Right lobe of liver (tissue), 4 donors: ENCODE data around the gene DLK2.

Experiments used
- POLR2A ChIP-seq: fragments of 450-650 bp; IDR thresholded peaks from one replicate; pipeline ENCODE4 v1.6.1; 2017; ENCODE audit warnings: antibody characterized with exemption, mild to moderate bottlenecking
- TF ChIP-seq, protein P1 (sequence below), 4 donors: fragments of 200-600 bp in 3 of 4; fragments of 450-650 bp in 1 of 4; IDR thresholded peaks; one replicate each; pipeline versions ENCODE4 v1.5.1 to v1.8.0; 2016 to 2022; ENCODE audit warnings: antibody characterized with exemption in 4 of 4, mild to moderate bottlenecking in 2 of 4
- donor health status: DM: no; HTN: no; CAD: no.
- donor health status: DM: no; HTN: no; CAD: no.
- donor health status: DM: no; HTN: yes; CAD: no.

DNA sequence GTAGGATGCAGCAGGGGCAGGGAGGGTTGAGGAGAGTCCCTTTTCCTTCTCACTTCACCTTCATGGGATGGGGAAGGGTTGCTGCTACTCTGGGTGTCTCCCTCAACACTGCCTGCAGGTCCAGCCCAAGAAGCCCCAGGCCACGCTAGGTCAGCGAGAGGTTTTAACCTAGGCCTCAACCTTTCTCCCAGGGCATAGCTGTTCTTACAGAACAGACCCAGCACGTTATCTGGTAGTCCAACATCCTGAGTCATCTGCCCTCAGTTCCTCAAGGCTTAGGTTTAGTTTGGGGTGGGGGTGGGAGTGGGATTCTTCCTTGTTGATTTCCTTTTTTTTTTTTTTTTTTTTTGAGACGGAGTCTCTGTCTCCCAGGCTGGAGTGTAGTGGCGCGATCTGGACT lies 39.0 kb upstream of the DLK2 start:
- TF ChIP-seq, protein P1, sequence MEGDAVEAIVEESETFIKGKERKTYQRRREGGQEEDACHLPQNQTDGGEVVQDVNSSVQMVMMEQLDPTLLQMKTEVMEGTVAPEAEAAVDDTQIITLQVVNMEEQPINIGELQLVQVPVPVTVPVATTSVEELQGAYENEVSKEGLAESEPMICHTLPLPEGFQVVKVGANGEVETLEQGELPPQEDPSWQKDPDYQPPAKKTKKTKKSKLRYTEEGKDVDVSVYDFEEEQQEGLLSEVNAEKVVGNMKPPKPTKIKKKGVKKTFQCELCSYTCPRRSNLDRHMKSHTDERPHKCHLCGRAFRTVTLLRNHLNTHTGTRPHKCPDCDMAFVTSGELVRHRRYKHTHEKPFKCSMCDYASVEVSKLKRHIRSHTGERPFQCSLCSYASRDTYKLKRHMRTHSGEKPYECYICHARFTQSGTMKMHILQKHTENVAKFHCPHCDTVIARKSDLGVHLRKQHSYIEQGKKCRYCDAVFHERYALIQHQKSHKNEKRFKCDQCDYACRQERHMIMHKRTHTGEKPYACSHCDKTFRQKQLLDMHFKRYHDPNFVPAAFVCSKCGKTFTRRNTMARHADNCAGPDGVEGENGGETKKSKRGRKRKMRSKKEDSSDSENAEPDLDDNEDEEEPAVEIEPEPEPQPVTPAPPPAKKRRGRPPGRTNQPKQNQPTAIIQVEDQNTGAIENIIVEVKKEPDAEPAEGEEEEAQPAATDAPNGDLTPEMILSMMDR (IDR thresholded peaks at IDR 0.05), result no peak
- TF ChIP-seq POLR2A, result no peak
